BLaER1 treated with 17β-estradiol and CSF1 and Interleukin-3, amounts not matched to agents 10 nM and 100 nM (cell line): ENCODE results near the gene FOXN3.

Experiments
- H3K27ac ChIP-seq, 11 experiments: shearing (Covaris generic); formaldehyde crosslinking; 2 replicates each; pipeline ENCODE4 v1.8.1; 2022
- H3K27me3 ChIP-seq, 11 experiments: shearing (Covaris generic); formaldehyde crosslinking; 2 replicates each; pipeline ENCODE4 v1.8.1; 2022
- H3K36me3 ChIP-seq, 11 experiments: shearing (Covaris generic); formaldehyde crosslinking; 2 replicates each; pipeline ENCODE4 v1.8.1; 2022
- H3K4me1 ChIP-seq, 10 experiments: shearing (Covaris generic); formaldehyde crosslinking; 2 replicates each; pipeline ENCODE4 v1.8.1; 2022
- H3K4me2 ChIP-seq, 11 experiments: shearing (Covaris generic); formaldehyde crosslinking; 2 replicates each; pipeline ENCODE4 v1.8.1; 2022
- H3K4me3 ChIP-seq, 10 experiments: shearing (Covaris generic); formaldehyde crosslinking; 2 replicates each; pipeline ENCODE4 v1.8.1; 2022
- H3K9ac ChIP-seq, 11 experiments: shearing (Covaris generic); formaldehyde crosslinking; 2 replicates each; pipeline ENCODE4 v1.8.1; 2022
- H3K9me3 ChIP-seq, 11 experiments: shearing (Covaris generic); formaldehyde crosslinking; replicated peaks in 1 of 11; 2 replicates each; pipeline ENCODE4 v1.8.1; 2022
- H4K20me1 ChIP-seq, 11 experiments: shearing (Covaris generic); formaldehyde crosslinking; 2 replicates each; pipeline ENCODE4 v1.8.1; 2022
- Cebpa-rat ChIP-seq, 11 experiments: shearing (Covaris generic); IDR thresholded peaks; 2 replicates each; pipeline ENCODE4 v1.8.1; 2022

The FOXN3 gene

DNA sequence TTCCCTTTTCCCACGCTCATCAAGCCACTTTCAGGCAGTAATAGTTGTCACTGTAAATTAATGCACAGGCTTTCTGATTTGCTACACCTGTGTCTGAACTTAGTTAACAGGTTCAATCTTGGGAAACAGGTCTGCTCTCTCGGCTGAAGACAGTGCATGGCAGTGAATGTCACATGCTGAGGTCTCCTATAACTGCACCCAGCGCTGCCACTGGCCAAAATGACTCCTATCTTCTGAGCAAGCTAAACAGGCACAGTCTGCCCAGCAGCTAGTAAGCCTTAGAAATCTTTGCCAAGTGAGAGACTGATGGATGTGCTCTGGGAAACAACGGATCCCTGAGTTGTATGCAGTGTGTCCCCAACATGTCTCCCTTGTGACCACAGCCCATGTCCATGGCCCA is 25.2 kb upstream of the FOXN3 start:
- H3K4me1 ChIP-seq, result peaks cover 51 to 61% (median 54%) of the 10 kb centered on the region in 10 experiments
- no peak overlapping the region for H3K9ac ChIP-seq
- H3K4me2 ChIP-seq, result peak overlapping the region in 10 of 11 experiments; percentile 62 to 93 (median 85); a peak in 21 of 22 replicates
- no peak overlapping the region for H3K4me3 ChIP-seq
- H3K27me3 ChIP-seq, result no peaks in the 10 kb centered on the region
- no peaks in the 10 kb centered on the region for H4K20me1 ChIP-seq
- peak overlapping the region in 4 of 11 experiments; percentile 20 to 88 (median 78); a peak in 3 of 22 replicates for H3K27ac ChIP-seq
- no peak for TF ChIP-seq Cebpa-rat (IDR thresholded peaks at IDR 0.05)
- peaks cover 0 to 6% (median 3%) of the 10 kb centered on the region in 11 experiments; a peak in 3 of 22 replicates for H3K9me3 ChIP-seq
- H3K36me3 ChIP-seq, result peaks cover 0 to 3% (median 0%) of the 10 kb centered on the region in 11 experiments; a peak in 1 of 22 replicates

DNA sequence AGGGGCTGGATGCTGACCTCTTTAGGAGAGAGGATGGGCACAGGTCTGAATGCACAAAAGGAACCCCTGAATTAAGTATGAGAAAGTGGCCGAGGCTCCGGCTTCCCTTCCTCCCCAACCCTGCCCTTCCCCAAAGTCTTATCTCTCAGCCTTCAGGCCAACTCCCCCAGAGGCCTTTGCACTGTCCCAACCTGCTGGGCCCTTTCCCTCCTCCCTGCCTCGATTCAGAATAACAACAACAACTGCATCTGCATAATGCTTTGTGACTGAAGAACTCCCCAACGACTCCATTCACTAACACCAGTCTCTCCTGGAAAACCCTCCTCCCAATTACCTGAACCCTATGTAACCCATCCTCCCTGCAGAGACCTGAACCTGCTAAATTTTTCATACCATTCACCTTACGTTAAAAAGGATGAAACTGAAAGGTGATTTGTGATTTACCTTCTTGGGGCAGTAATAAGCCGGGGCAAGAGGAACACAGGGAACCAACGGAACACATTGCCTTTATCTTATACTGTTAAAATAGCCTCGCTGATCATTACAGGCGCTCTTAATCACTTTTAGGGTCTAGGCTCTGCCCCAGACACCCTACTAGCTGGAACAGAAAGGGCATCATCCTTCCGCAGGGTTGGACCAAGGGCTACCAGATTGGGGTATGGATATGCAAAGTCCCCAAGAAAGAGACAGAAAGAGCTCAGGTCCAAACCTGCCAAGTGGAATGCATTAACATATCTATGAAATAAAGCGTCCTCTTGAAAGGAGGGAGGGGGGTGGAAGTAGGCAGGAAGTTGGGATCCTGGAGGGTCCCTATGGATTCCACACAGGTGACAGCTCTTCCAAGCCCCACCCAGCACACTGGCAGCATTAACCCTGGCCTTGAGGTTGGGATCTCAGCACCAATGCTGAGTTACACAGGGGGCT is 24.2 kb upstream of the FOXN3 start:
- Histone ChIP-seq H3K4me1 (peaks cover 44 to 54% (median 46%) of the 10 kb centered on the region in 10 experiments), H3K4me3 (no peak overlapping the region), H3K36me3 (peaks cover 0 to 3% (median 0%) of the 10 kb centered on the region in 11 experiments; a peak in 2 of 22 replicates), H3K27me3 (no peaks in the 10 kb centered on the region), H3K9me3 (peaks cover 0 to 13% (median 4%) of the 10 kb centered on the region in 11 experiments; a peak in 6 of 22 replicates), H3K27ac (0 out of 22 replicates have a peak overlapping the region, but pooled peaks of 1 of the 11 experiments have one; percentile 11), H3K9ac (no peak overlapping the region), H3K4me2 (no peak overlapping the region), H4K20me1 (no peaks in the 10 kb centered on the region)
- TF ChIP-seq Cebpa-rat (IDR thresholded peaks at IDR 0.05), result no peak

DNA sequence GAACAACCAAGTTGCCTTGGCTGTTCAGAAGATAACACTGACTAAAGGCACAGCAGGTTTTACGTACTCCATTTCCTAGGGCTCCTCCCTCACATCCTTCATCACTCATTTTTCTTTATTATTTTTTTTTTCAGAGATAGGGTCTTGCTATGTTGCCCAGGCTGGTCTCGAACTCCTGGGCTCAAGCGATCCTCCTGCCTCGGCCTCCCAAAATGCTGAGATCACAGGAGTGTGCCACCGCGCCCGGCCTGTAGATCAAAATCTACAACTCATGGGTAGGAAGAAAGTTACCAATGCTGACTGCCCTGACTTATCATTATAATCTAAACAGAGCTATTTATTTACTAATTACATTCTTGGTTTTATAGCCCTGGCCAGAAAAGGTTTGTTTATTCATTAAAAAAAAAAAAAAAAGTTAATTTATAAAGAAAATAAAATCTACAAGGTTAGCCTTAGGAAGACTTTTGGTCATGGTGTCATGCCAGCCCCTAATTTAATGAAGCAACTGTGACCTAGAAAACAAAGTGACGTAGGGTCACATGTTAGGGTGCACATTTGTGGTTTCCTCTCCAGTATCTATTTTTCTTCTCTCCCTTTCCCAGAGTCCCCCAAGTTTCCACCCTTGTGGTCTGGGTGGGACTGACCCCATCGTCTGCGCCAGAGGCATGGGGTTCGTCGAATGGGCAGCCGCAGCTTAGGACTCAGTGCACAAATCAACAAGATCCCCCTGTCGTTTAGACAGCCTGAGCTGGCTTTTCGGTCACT is 19.0 kb upstream of the FOXN3 start:
- H3K4me2 ChIP-seq, result peak overlapping the region; percentile 49 to 72 (median 65)
- no peak for TF ChIP-seq Cebpa-rat (IDR thresholded peaks at IDR 0.05)
- no peak overlapping the region; a peak in 1 of 20 replicates for H3K4me3 ChIP-seq
- H4K20me1 ChIP-seq, result no peaks in the 10 kb centered on the region
- H3K36me3 ChIP-seq, result peaks cover 0 to 6% (median 0%) of the 10 kb centered on the region in 11 experiments; a peak in 2 of 22 replicates
- H3K27ac ChIP-seq, result peak overlapping the region in 10 of 11 experiments; percentile 6 to 60 (median 32); a peak in 14 of 22 replicates
- H3K9ac ChIP-seq, result 0 out of 22 replicates have a peak overlapping the region, but pooled peaks of 2 of the 11 experiments have one; percentile 18 to 33
- peaks cover 30 to 55% (median 47%) of the 10 kb centered on the region in 10 experiments for H3K4me1 ChIP-seq
- no peaks in the 10 kb centered on the region for H3K27me3 ChIP-seq
- peaks cover 0 to 15% (median 4%) of the 10 kb centered on the region in 11 experiments; a peak in 6 of 22 replicates for H3K9me3 ChIP-seq

- peaks cover 33 to 60% (median 51%) of the 10 kb centered on the region in 10 experiments for H3K4me1 ChIP-seq
- no peak overlapping the region; a peak in 1 of 20 replicates for H3K4me3 ChIP-seq
- no peak for TF ChIP-seq Cebpa-rat (IDR thresholded peaks at IDR 0.05)
- no peaks in the 10 kb centered on the region for H4K20me1 ChIP-seq
- H3K9me3 ChIP-seq, result peaks cover 0 to 15% (median 4%) of the 10 kb centered on the region in 11 experiments; a peak in 6 of 22 replicates
- H3K4me2 ChIP-seq, result peak overlapping the region; percentile 49 to 72 (median 65)
- peaks cover 0 to 6% (median 0%) of the 10 kb centered on the region in 11 experiments; a peak in 2 of 22 replicates for H3K36me3 ChIP-seq
- H3K9ac ChIP-seq, result peak overlapping the region in 3 of 11 experiments; percentile 18 to 33 (median 20); a peak in 1 of 22 replicates
- no peaks in the 10 kb centered on the region for H3K27me3 ChIP-seq
- H3K27ac ChIP-seq, result peak overlapping the region; percentile 6 to 60 (median 25); a peak in 15 of 22 replicates
These were observed 18.5 kb upstream of the FOXN3 start for GRCh38 chr14:89435492-89435891.

DNA sequence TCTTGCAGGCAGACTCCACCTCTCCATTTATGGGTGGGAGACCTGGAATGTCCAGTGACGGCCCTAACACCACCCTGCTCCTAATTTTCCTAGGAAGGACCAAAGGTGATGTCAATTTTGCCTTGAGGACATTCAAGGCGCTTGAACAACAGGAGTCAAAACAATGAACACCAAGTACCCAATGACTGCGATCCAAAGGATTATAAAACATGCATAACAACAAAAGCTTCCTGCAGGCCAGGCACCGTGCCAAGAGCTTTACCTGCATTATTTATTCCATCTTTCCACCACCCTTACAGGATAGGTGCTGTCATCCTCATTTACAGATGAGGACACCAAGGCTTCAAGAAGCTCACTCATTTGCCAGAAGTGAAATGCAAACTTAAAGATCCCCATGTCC is 15.2 kb upstream of the FOXN3 start:
- H3K27me3 ChIP-seq, result 0 out of 22 replicates have a peak, but pooled peaks cover 0 to 6% (median 0%) of the 10 kb centered on the region in 11 experiments
- H3K27ac ChIP-seq, result peak overlapping the region in 1 of 11 experiments; percentile 67; a peak in 2 of 22 replicates
- H3K36me3 ChIP-seq, result peaks cover 0 to 6% (median 0%) of the 10 kb centered on the region in 11 experiments; a peak in 1 of 22 replicates
- peaks cover 0 to 11% (median under 1%) of the 10 kb centered on the region in 11 experiments; a peak in 6 of 22 replicates for H3K9me3 ChIP-seq
- H3K4me2 ChIP-seq, result peak overlapping the region in 10 of 11 experiments; percentile 0 to 98 (median 89); a peak in 14 of 22 replicates
- peaks cover 55 to 93% (median 83%) of the 10 kb centered on the region in 10 experiments for H3K4me1 ChIP-seq
- H3K9ac ChIP-seq, result no peak overlapping the region
- TF ChIP-seq Cebpa-rat (IDR thresholded peaks at IDR 0.05), result no peak
- no peaks in the 10 kb centered on the region for H4K20me1 ChIP-seq
- no peak overlapping the region for H3K4me3 ChIP-seq

DNA sequence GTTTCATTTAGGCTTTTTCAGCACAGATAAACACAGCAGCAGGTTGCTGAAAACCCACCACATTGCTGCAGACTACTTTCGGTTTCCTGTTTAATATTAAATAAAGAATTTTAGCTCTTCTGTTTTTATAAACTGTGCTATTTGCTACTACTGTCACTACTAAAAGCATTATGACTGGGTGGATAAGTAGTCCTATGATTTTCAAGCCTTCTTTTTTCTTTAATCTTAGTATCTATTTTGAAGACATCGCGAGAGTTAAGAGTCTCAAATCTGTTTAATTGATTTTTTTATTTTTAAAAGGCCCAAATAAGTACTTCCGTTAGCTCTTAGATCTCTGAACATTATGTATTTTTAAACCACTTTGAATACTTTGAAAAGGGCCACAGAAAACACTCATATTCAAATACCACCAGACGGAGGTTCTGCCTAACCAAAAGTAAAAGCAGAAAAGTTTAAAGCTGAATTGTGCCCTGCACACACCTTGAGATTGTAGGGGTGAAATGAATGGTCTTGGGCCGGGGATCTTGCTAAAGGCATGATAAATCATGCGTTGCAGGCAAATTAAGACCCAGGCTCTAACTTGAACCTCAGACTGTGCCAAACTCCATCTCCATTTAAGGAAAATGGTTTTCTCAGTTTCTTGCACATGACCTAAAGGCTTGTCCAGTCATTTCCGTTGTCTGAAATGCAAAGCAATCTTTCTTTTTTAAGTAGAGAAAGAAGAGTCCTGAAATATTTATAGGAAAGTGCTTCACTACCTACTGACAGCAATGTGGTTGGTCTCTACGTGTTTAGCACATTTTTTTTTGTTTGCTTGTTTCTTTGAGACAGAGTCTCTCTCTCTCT is 13.6 kb upstream of the FOXN3 start:
- Histone ChIP-seq H3K4me3 (peak overlapping the region; percentile 35 to 62 (median 52); a peak in 19 of 20 replicates), H3K27ac (peak overlapping the region; percentile 53 to 79 (median 74)), H3K9me3 (no peaks in the 10 kb centered on the region)

More for the DNA sequence above, 13.6 kb upstream of the FOXN3 start:
- Histone ChIP-seq H3K4me2 (peak overlapping the region; percentile 75 to 98 (median 90)), H3K36me3 (0 out of 22 replicates have a peak, but pooled peaks cover 0 to 6% (median 0%) of the 10 kb centered on the region in 11 experiments), H3K9ac (peak overlapping the region; percentile 45 to 76 (median 71)), H3K27me3 (0 out of 22 replicates have a peak, but pooled peaks cover 0 to 6% (median 0%) of the 10 kb centered on the region in 11 experiments), H3K4me1 (peaks cover 59 to 98% (median 88%) of the 10 kb centered on the region in 10 experiments), H4K20me1 (no peaks in the 10 kb centered on the region)
- no peak for TF ChIP-seq Cebpa-rat (IDR thresholded peaks at IDR 0.05)
